GM04504 (cell line): ENCODE measurements around the gene SEMA5B.

Source experiments
- DNase-seq: peaks from one replicate; pipeline ENCODE4 v3.0.0-alpha.2; 2012; ENCODE audit warnings: low read depth

Gene SEMA5B

GRCh38 chr3:122942937-122943827 lies 84.4 kb downstream of the SEMA5B start:
- DNase-seq = no peak

DNA sequence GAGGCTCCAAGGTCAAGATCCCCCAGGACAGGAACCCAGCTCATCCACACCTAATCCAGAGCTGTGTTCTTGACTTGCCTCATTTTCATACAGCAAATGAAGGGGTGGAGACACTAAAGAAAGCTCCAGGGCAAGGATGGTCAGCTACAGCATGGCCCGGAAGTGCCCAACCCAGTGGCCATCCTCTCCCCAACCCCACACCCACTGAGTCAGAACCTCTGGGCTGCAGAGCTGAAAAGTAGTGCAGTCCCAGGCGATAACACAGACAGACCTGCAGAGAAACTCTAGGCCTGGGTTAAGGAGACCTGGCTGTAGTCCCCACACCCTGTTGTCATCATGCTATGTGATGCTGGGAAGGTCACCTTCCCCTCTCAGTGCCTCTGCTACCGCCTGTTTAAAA lies 85.3 kb downstream of the SEMA5B start:
- DNase-seq = no peak

DNA sequence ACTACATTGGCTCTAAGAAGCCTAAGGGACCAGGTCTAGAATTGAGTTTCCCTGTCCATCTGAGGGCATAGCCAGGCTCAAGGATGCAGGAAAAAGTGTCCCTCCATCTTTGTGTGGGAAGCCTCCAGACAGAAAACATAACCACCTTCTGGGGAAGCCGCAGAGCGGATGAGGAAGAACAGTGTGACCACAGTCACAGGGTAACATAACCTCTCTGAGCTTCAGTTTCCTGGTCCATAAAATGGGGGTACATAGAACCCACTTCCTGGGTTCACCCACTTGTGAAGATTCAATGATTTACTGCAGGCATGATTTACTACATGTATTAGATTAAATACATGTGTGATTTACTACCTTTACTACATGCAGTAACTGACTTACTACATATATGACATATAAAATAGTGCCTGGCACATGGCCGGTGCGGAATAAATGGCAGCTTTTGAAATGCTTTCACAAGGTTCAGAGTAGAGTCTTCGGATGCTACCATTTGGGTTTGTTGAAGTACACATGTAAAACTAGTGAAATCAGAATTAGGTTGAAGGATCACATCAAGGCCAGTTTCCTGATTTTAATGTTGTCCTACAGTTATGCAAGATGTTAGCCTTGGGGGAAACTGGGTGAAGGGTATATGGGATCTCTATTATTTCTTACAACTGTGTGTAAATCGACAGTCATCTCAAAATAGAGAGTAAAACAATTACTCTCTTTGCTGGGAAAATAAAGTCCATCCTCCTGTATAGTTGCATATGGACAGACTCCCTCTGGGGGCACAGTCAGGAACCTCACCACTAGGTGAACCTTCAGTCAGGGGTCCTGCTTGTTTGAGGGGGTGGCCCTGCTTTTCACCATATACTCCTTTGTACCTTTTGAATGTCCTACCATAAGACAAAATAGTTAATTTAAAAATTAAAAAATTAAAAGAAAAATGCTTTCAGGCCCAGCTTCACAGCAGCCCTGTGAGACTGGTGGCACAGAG lies 86.0 kb downstream of the SEMA5B start:
- no peak for DNase-seq

DNA sequence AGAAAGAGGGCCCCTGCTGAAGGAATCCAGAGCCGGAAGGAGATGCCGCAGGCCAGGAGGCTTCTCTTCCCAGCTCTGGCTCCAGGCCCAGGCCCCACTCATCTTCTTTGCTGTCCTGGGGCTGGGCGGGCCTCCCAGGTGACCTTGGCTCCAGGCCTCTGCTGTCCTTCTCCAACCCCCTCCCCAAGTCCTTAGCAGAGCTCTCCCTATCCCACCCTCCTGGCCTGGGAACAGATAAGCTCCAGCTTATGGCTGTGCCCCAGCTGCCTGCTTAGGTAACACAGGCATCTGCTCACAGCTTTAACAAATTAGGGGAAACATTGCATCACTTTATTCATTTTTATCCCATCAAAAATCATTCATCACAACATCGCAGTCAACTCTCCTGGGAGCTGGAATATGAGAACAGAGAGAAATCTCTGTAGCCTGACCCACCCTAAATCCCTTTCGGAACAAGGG lies 86.9 kb downstream of the SEMA5B start:
- DNase-seq = no peak

- no peak for DNase-seq
Observed at GRCh38 chr3:122938783-122939425, 88.7 kb downstream of the SEMA5B start.

DNA sequence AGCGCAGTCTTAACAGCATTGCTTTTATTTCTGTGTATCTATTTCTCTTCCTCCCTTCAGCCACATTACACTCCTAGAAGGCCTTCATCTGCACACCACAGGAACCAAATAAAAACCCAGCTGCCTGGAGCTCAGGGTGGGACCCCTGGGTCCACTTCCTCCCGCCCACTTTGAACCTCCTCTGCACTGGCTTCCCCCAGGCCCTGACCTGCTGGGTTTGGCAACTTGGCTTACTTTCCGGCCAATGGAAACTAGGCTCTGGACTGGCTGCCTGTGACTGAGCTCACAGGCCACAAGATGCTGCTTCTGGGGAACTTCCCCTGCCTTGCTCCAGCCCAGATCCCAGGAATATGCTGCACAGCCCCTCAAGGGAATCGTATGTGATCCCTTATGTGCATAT lies 89.8 kb downstream of the SEMA5B start:
- no peak for DNase-seq

- DNase-seq = no peak
Observed at GRCh38 chr3:122936986-122937385, 90.6 kb downstream of the SEMA5B start.

GRCh38 chr3:122936335-122936734 lies 91.2 kb downstream of the SEMA5B start:
- DNase-seq = no peak

GRCh38 chr3:122934251-122934650 lies 93.3 kb downstream of the SEMA5B start:
- no peak for DNase-seq

GRCh38 chr3:122932251-122932967 lies 95.2 kb downstream of the SEMA5B start:
- DNase-seq = no peak

DNA sequence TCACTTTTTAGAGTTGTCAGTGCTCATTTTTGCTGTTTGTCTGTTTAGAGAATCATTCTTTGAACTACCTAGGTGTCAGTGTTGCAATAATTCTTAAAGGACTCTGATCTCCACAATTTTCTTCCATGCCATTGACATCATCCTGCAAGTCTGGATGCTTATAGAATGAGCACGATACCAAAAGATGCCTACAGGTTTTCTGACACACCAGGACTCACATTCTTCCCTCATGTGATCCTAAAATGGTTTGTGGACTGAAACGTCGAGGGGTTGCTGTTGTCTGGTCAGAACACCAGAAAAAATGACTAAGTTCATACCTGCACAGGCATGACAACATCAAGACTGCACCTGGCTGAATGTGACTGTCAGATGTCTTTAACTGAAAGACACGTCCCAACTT lies 95.9 kb downstream of the SEMA5B start:
- no peak for DNase-seq

GRCh38 chr3:122930063-122930997 lies 97.2 kb downstream of the SEMA5B start:
- DNase-seq = no peak

DNA sequence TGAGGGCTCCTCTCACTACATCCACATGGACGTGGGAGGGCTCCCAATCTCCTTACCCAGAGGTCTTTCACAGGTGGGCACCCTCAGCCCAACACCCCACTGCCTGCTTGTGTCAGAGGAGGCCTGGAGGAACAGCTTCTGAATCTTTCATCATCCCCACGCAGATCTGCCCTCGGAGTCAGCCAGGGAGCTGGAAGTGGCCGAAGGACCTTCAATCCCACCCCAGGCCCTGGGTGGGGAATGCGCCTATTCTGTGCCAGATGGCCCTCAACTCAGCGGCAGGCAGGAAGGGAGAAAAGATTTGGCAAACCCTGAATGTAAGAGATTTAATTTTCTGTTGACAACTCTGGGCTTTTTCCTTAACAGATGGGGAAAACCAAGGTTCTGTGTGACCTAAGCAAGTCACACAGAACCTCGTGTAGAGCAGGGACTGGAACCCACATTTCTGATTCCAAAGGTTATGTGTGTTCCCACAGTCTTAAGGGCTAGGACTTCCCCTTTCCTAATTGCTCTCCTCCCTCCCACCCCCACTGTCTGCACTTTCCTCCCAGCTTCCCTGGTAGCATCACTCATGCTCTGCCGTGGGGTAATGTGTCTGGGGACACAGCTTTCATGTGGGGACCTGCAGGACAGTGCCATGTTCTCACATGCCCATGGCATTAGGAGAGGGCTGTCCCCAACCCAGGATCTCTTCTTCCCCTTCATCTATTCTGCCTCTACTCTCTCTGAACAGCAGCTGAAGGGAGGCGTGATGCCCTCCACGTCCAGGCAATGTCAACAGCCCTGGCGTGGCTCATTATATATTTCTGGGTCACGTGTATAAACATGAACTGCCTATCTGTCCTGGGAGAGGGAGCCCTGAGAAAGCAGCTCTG lies 98.1 kb downstream of the SEMA5B start:
- DNase-seq = no peak

DNA sequence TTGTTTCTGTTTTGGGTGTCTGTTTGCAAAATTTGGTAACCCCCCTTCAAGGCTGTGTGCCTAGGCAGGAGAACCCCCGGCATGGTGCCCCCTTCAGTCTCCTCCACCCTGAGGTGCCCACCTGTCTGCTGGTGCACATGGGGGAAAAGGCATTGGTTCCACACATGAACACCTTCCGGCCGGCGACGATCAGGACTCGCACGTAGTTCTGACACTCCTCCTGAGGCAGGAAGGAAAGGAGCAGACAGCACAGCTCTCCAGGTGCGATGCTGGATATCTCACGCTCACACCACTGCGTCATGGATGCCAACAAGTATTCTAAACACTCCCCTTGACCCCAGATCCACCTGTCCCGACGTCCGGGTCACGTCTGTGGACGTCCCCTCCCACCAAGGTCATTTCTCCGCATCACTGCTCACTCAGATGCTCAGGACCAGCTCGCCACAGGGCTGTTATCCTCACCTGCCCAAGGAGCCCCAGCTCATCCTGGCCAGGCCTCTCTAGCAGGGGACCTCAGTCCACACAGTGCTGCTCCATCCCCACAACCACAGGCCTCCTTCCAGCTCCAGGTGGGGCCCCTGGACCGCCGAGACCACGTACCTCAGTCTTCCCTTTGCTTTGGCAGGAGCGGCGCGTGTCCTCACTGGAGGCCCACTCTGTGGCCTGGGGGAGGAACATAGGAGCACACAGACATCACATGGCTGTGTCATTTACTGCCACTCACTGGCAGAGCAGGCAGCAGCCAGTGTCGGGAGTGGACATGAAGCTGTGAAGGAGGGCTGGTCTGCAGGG lies 99.0 kb downstream of the SEMA5B start:
- no peak for DNase-seq

- DNase-seq = no peak
Observed at GRCh38 chr3:122927726-122928125, 99.8 kb downstream of the SEMA5B start.

DNA sequence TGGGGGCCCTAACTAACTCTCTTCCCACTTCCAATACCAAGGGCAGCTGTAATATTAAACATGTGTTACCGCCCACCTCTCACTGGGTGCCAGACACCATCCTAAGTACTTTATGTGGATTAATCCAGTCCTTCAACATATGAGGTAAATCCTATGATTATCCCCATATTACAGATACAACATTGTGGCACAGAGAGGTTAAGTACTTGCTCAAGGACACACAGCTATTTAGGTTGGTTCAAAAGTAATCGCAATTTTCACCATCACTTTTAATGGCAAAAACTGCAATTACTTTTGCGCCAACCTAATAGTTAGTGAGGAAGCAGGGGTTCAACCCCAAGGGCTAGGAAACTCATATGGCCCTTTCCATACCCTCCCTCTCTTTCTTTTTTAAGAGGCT lies 100.8 kb downstream of the SEMA5B start:
- DNase-seq = no peak

GRCh38 chr3:122926322-122926721 lies 101.2 kb downstream of the SEMA5B start:
- DNase-seq = no peak

- no peak for DNase-seq
Observed at GRCh38 chr3:122925756-122926155, 101.8 kb downstream of the SEMA5B start.

DNA sequence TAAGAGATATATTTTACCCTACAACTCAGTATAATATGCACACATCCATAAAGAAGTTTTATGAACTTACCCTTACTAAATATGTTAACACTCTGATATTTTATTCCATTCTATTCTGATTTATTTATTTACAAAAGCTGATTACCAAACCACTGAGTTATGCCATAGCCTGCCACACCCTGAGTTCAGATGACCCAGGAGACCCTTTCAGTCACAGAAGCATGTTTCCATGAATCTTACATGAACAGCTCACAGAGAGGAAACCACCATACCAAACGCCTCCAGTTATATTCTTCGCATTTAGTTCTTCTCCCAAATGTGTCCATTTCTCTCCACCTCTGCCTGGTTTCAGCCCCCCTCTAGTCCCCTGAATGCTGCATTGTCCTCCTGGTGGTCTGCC lies 103.5 kb downstream of the SEMA5B start:
- no peak for DNase-seq
